Right hindlimb (tissue), 1 donor: Measurements from ENCODE around the gene DOK4.
A peak's percentile ranks its signal among the peaks of the same experiment; 100 is the strongest.

ENCODE experiments used
- DNase-seq: peaks from one replicate; pipeline ENCODE4 v3.0.0-alpha.2; 2018

Gene DOK4

DNA sequence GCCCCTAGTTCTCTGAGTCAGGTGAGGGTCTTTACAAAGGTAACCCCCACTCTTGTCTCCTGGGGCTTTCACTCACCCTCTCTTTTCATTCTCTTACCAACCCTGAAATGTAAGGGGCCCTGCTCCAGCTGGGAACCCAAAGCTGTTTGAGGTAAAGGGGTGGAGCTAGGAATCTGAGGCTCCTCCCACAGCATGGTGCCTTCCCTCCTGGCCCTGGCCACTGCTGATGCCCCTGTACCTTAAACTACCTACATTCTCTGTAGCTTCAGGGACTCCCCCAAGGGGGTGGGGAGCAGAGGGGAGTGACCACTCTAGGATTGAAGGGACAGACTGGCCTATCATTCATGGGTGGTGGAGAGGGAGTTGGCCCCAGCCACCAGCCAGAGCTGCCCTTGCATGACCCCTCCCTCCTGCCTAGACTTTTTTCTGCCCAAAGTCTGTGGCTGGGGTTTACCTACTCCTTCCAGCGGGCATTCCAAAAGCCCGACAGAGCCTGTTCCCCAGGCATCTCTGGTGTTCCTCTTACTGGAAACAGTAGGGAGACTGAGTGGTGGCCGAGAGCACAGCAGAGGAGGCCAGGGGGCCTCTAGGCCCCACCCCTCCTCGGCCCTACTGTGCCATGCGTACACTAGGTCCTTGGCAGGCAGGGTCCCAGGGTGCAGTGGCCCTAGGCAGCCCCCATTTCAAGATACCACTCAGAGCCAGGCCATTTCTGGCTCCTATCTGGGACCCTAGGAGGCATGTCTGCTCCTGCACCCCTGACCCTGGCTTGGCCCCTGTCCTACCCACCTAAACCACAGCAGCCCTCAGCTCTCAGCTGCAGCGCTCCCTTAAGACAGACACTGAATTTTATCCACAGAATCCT is 9.5 kb downstream of the DOK4 start:
- DNase-seq = peak; percentile 11

- DNase-seq = peak; percentile 64
Measured at GRCh38 chr16:57475711-57476339, 10.5 kb downstream of the DOK4 start.

GRCh38 chr16:57474671-57475661 is 11.3 kb downstream of the DOK4 start:
- no peak for DNase-seq

- no peak for DNase-seq
Measured at GRCh38 chr16:57473906-57474305, 12.4 kb downstream of the DOK4 start.

DNA sequence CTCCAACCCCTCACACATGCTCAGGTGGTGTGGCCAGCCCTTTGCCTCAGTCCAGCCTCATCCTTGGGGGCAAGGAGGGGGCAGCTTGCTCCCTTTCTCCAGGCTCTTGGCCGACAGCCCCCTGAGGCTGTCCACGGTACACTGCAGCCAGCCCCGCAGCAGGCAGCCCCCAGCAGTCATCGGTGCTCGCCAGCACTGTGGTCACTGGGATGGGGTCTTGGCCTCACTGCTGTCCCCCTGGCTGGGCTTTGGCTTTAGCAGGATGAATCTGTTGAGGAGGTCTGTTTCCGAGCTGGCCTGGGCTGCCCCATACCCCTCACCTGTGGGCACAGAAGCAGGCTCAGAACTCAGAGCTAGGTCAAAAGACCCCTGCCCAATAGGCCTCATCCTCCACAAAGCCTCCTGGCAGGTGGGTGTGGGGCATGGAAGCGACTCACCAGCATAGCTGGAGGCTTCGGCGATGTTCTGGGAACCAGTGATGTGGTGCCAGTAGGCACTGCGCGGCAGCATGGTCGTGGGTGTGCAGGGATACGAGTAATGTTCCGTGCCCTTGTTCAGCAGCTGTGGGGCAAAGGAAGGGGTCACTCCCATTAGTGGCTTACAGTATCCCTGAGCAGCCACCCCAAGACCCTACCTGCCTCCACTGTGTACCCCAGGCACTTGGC is 13.0 kb downstream of the DOK4 start:
- no peak for DNase-seq

DNA sequence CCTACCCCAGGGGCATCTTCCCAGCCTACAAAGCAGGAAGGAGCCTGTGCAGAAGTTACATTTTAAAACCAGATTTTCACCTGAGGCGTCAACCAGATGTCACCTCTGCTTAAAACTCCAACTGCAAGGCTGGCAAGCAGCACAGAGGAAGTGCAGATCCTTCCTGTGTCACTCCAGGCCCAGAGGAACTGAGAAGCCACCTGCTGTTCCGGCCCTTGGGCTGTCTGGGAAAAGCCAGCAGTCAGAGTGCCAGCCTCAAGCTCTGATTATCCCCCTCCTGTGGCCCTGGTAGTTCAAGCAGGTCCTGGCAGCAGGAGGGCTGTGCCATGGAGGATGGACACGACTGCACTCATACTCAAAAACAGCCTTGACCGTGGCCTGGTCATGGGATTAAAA is 13.6 kb downstream of the DOK4 start:
- no peak for DNase-seq

DNA sequence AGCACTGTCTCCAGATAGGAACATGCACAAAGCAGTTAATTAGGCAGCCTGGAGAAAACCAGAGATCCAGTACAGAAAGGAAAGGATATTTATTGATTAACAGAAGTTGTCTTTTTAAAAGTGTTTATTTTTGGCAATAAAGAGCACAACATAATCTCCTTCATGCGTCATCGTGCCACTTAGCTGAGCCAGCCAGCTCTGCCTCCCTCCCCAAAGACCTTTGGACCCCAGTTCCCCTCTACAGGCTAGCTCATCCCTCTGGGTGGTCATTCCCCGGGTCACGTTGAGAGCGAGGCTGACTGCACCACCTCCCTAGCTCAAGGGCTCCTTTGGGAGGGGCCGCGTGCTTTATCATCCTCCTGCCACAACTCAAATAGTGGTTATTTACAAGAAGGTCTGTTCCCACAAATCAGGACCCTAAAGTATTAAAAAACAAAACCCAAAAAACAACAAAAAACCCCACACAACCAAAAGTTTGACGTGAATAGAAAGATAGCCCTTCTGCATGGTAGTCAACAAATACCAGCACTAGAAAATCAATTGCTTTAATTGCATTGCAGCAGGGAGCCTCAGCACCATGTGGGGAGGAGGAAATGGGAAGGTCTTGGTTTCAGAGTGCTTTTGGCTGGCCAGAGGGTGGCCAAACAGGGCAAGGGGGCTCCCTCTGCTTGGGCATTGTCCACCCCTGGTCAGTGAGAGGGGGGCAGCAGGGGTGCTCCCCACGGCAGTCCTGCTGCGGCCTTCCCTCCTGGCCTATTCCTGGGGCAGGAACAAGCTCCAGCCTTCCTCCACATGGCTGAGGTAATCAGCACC is 14.2 kb downstream of the DOK4 start:
- DNase-seq = no peak

DNA sequence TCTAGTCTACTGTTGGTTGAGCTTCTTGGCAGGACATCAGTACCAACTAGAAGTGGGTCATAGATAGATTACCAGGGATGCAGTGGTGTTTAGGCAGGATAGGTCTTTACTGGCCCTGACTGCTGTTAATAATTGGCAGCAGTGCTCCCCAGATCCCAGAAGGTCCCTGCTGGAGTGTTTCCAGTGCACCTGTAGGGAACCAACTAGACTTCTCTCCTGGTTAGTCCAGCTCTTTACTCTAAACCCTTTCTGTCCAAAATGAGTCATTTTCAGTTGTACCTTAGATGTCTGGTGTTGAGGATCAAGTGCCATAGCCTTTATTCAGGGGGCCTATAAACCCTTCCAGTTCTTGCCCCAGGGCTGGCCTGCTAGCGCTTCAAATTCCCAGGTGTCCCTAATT is 15.1 kb downstream of the DOK4 start:
- no peak for DNase-seq

- no peak for DNase-seq
Measured at GRCh38 chr16:57470711-57471110, 15.6 kb downstream of the DOK4 start.

DNA sequence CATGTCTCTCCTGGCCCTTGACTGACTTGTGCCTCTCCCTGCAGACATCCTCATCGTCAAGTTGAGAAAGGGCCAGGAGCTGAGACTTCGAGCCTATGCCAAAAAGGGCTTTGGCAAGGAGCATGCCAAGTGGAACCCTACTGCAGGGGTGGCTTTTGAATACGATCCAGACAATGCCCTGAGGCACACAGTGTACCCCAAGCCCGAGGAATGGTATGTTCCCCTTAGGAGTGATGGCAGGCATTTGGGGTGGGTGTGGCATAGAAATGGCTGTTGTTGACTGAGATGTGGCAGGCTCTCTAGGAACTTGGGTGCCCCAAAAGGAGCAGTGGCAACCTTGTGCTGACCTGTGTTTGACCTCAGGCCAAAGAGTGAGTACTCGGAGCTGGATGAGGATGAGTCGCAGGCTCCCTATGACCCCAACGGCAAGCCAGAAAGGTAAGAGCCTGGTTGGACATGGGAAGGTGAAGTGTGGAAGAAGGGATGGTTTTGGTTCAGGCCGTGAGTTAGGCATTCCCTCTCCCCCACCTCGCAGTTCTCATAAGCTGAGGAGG is 16.3 kb downstream of the DOK4 start:
- DNase-seq = no peak

GRCh38 chr16:57469046-57469445 is 17.2 kb downstream of the DOK4 start:
- DNase-seq = no peak

- DNase-seq = no peak
Measured at GRCh38 chr16:57468346-57468745, 17.9 kb downstream of the DOK4 start.

DNA sequence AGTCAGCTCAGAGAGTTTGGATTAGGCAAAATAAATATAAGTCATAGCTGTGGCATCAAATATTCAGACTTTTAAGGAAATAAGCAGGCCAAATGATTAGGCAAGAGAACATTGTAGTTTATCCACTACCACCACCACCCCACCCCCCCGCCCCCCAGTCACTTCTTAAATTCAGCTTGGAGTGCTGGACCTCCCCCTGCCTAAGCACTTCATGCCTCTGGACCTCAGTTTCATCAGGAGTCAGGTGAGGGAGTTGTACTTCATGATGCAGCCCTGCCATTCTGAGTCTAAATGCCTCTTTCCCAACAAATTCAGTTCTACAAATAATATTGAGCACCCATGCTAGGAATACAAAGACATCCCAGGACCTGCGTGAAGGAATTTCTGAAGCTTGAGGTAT is 21.8 kb downstream of the DOK4 start:
- no peak for DNase-seq

DNA sequence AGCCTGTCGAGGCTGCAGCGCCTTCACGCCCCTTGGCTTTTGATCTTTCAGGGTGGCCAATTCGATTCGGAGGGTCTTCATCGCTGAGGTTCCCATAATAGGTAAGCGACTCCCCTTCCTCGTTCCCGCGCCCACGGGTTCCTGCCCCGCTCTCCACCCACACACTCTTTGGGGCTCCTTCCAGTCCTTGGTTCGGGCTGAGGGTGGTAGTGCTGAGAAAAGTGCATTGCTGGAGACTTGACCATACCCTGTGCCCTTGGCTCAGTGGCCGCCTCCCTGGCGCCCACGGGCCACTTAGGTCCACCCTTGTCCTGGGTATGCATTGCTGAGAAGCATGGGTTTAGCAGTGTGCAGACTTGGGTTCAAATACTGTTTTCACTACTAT is 23.3 kb downstream of the DOK4 start:
- no peak for DNase-seq

DNA sequence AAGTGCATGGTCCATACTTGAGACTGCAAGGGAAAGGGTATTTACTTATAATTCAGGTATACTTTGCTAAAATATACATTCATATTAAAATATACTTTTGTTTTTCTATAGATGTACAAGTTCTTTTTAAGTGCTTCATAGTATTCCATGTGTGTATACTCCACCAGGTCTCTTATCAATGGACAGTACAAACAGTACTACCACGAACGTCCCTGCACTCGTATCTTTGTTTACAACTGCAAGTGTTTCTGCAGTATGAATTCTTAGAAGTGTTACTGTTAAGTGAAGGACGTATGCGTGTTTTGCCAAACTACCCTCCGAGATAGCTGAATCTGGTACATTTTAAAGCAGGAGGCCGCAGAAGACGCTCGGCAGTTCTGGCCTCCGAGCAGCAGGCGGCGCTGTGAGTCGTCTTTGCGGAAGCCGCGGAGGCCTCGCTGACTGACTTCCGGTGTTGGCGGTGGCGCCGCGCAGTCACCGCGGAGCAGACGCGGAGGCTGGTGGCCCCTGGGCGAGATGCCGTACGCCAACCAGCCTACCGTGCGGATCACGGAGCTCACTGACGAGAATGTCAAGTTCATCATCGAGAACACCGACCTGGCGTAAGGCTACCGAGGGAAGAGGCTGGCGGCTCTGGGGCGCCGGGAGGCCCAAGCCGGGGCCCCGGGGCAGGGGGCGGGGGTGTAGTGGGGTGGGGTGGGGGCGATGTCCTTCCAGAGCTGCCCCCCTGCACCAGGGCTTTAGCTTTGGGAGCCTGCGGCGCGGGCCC is 23.9 kb downstream of the DOK4 start, which contains the start of gene POLR2C:
Gene POLR2C (plus strand): TSS at position 471 of the 769 bp plus-strand sequence. CDS start 46 bp downstream, at position 517.
- DNase-seq = peak; percentile 92

GRCh38 chr16:57452021-57452420 is 34.3 kb downstream of the DOK4 start:
- DNase-seq = no peak

GRCh38 chr16:57447186-57447962 is 38.9 kb downstream of the DOK4 start, which contains the start of the genes CIAPIN1 and COQ9:
Gene CIAPIN1, minus strand, starts transcription at chr16:57447385. Its CDS starts 6,457 bp downstream, at chr16:57440928.
Gene COQ9, plus strand, starts transcription at chr16:57447479. Its CDS starts 27 bp downstream, at chr16:57447506.
- peak; percentile 96 for DNase-seq

- no peak for DNase-seq
Measured at GRCh38 chr16:57446531-57447185, 39.6 kb downstream of the DOK4 start.

GRCh38 chr16:57445510-57445909 is 40.8 kb downstream of the DOK4 start:
- DNase-seq = no peak
